GM12874 (cell line): ENCODE data around the gene TBCD.

Source experiments
- CTCF ChIP-seq: IDR thresholded peaks from 2 replicates; pipeline ENCODE4 v1.5.1; 2011; ENCODE audit warnings: low read depth, mild to moderate bottlenecking, control low read depth, low read length, moderate library complexity; ENCODE audit not compliant: insufficient read depth

The TBCD gene

DNA sequence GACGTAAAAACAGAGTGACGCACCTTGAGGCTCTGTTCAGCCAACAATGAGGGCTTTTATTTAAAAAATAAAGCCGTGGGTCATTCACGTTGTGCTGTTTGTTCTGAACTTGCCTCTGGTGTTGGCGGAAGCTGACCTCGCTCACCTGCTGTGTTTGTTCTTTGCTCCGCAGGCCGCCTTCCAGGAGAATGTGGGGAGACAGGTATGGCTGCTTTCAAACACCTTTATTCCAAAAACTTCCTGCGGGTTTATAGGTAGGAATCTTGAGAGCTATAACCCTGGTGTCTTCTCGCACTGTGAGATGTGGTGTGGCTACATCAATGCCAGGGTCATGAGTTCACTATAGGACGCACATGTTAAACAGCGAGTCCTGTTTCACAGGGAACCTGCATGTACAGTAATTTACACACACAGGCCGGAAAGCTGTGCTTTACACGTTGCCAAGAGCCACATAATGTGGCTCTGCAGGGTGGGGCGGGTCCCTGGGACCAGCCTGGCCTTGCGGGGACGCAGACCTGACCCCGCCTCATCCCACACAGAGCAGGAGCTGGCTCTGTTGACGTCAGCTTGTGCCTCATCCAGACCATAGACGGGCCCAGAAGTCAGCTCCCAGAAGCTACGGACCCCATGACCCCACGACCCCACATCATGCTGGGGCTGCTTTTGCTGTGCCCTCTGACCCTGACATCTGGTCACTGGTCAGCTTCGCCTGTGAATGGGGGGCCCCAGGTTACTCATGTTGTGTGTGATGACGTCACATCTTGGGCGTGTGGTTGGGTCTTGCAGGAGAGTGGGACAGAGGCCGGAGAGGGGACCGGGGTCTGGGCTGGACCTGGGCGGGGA, 137.9 kb downstream of the TBCD start:
- no peak for TF ChIP-seq CTCF

DNA sequence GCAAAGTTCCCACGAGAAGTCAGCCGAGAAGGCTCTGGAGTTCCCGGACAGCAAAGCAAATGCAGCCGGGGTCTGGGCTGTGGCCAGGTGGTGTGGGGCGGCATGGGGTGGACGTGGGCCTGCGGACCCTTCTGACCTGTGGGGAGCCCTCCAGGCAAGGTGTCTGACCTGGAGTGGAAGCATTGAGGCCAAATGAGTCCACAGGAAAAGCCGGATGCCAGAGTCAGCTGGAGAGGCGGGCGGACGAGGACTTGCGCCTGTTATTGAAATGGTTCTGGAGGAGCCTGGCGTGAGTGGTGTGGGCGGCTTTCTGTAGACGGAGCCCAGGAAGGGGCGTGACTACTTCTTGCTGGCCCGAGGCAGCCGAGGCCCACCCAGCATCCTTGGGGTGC, 138.5 kb downstream of the TBCD start:
- TF ChIP-seq CTCF, result no peak

DNA sequence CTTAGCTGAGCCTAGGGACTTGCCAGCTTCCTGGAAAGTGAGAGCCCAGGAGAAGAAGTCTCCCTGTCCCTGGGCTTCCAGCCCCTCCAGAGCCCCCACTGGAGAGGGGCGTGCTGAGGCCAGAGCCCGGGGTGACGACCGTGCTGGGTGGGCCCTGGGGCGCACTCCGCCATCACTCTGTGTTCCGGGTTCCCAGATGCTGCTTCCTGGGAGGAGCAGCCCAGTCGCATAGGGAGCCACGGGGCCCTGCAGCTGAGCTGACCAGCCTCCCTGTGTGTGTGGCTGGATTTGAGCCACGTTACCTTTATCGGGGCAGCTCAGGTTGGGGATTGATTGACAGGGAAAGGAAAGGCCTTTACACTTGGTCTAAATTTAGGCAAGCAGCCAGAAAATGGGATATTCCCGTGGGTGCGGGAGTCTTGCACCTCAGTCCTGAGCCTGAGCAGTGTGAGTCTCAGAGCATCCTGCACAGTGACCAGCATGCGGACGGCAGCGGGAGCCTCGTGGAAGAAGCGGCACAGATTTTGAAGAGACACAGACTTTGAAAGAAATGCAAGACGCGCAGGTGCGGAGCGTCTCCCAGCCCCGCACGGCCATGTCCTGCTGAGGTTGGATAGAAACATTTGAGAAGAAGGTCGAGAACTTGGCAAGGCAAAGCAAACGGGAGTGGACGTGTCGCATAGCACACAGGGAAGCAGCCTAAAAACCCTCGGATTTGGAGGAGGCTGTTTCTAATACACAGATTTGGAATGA, 139.2 kb downstream of the TBCD start:
- TF ChIP-seq CTCF, result no peak

DNA sequence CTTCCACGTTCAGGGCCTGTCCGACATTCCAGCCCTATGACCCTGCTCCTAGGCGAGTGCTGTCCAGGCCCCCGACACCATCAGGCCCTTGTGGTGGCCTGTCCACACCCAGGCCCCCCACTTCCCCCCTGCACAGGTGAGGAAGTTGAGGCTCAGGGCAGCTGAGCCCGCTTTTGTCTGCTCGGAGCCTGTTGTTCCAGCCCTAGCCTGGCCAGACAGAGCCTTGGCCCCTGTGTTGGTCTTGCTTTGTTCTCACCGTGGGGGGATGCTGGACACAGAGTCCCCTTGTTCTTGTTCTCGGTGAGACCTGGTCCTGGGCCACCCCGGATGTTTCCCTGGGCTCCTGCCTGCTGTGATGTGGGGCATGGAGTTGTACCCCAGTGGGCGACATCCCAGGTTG, 140.0 kb downstream of the TBCD start:
- TF ChIP-seq CTCF, result no peak

DNA sequence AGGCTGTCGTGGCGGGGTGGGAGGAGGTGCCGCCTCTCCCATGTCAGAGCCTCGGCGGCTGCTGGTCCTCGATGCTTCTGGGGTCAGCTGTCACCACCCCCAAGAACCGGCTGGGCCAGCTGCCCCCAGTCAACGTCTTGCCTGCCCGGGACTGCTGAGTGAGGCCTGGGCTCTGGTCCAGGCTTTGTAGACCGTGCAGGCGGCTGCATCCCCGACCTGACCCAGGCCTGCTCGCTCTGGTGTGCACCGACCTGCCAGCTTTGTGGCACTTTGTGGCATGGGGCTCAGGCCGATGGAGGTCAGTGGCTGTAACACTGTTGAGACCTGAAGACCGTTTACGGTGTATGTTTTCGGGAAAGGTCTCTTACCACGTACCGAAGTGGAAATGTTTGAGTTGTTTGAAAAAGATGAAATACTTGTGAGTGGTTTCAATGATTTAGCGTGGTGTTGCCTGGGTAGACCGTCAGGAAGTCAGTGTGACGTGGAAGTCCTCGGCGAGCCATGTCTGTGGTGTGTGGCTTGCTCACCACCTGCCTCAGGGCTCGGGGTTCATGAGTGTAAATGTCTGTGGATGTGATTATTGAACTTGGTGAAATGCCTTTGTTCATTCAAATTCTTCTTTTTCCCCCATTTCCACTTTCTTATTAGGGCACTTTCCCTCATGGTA, 141.2 kb downstream of the TBCD start:
- no peak for TF ChIP-seq CTCF

GRCh38 chr17:82893779-82894178, 141.9 kb downstream of the TBCD start:
- TF ChIP-seq CTCF, result no peak

DNA sequence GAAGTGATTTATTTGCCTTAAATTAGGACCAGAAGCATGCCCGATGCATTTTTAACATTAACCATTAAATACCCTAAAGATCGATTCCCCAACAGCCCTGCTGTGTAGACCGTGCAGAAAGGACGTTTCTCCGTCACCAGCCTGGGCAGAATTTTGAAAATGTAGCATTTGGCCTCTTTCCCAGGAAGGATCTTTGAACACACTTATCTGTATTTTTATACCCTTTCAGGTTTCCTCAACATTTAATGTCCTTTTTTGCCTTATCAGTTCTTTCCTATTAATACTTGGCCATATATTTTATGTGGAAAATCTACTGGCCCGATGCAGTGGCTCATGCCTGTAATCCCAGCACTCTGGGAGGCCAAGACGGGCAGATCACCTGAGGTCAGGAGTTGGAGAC, 142.5 kb downstream of the TBCD start:
- no peak for TF ChIP-seq CTCF
